Measurements from ENCODE around the gene DNAAF1. TPM values are rescaled to one million over a fixed set of nuclear protein-coding genes. Genes with fewer than 3 reads are reported as not detected.

The DNAAF1 gene
- total and polyA plus RNA-seq, 2 experiments from 2014 or later: 0.42 TPM

DNA sequence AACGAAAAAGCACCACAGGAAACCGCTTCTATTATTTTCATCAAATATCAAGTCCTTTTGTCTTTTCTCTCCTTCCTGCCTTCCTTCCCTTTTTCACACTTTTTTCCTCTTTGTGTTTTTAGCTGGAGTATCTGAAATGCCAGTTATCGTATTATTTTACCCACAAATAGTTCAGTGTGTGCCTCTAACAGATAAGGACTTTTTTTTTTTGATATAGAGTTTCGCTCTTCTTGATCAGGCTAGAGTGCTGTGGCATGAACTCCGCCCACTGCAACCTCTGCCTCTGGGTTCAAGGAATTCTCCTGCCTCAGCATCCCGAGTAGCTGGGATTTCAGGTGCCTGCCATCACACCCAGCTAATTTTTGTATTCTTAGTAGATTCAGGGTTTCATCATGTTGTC is 10.7 kb downstream of the DNAAF1 start:
- Histone ChIP-seq H4K20me1 (replicated peaks; ENCODE audit: insufficient read depth) (no peaks in the 10 kb centered on the region), H3K4me1 (ENCODE audit: insufficient read depth) (no peaks in the 10 kb centered on the region), H3K4me2 (no peak overlapping the region), H3K79me2 (replicated peaks; ENCODE audit: insufficient read depth) (no peaks in the 10 kb centered on the region), H3K27me3 (ENCODE audit: insufficient read depth) (no peaks in the 10 kb centered on the region), H2AFZ (no peak overlapping the region), H3K36me3 (ENCODE audit: insufficient read depth) (no peaks in the 10 kb centered on the region), H3F3A (replicated peaks; ENCODE audit: low read depth) (no peaks in the 10 kb centered on the region), H3K27ac (ENCODE audit: low read depth) (no peak overlapping the region), H3K9me2 (ENCODE audit: insufficient read depth) (no peaks in the 10 kb centered on the region), H3K4me3 (no peak overlapping the region)
- TF ChIP-seq, protein P1, sequence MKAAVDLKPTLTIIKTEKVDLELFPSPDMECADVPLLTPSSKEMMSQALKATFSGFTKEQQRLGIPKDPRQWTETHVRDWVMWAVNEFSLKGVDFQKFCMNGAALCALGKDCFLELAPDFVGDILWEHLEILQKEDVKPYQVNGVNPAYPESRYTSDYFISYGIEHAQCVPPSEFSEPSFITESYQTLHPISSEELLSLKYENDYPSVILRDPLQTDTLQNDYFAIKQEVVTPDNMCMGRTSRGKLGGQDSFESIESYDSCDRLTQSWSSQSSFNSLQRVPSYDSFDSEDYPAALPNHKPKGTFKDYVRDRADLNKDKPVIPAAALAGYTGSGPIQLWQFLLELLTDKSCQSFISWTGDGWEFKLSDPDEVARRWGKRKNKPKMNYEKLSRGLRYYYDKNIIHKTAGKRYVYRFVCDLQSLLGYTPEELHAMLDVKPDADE (IDR thresholded peaks at IDR 0.05): no peak
- TF ChIP-seq EZH2phosphoT487 (IDR thresholded peaks at IDR 0.05; ENCODE audit: unreplicated experiment) (no peak), EZH2 (IDR thresholded peaks at IDR 0.05; ENCODE audit: low read depth, unreplicated experiment) (no peak), STAT1 (IDR thresholded peaks at IDR 0.05; ENCODE audit: unreplicated experiment) (no peak), JUNB (IDR thresholded peaks at IDR 0.05; ENCODE audit: unreplicated experiment) (no peak), NANOG (IDR thresholded peaks at IDR 0.05; ENCODE audit: borderline replicate concordance) (no peak), ZNF114 (CRISPR knock-in tag; IDR thresholded peaks at IDR 0.05) (no peak), CREB1 (CRISPR knock-in tag; IDR thresholded peaks at IDR 0.05; ENCODE audit: low read depth) (no peak), ZNF331 (CRISPR knock-in tag; IDR thresholded peaks at IDR 0.05; ENCODE audit: low read depth) (no peak), POLR2AphosphoS5 (IDR thresholded peaks at IDR 0.05; ENCODE audit: low read depth) (no peak)
- TF ChIP-seq, protein P2, sequence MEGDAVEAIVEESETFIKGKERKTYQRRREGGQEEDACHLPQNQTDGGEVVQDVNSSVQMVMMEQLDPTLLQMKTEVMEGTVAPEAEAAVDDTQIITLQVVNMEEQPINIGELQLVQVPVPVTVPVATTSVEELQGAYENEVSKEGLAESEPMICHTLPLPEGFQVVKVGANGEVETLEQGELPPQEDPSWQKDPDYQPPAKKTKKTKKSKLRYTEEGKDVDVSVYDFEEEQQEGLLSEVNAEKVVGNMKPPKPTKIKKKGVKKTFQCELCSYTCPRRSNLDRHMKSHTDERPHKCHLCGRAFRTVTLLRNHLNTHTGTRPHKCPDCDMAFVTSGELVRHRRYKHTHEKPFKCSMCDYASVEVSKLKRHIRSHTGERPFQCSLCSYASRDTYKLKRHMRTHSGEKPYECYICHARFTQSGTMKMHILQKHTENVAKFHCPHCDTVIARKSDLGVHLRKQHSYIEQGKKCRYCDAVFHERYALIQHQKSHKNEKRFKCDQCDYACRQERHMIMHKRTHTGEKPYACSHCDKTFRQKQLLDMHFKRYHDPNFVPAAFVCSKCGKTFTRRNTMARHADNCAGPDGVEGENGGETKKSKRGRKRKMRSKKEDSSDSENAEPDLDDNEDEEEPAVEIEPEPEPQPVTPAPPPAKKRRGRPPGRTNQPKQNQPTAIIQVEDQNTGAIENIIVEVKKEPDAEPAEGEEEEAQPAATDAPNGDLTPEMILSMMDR (conservative IDR thresholded peaks at IDR 0.05; ENCODE audit: low read depth in 2 of 2): no peak
- TF ChIP-seq, protein P3, sequence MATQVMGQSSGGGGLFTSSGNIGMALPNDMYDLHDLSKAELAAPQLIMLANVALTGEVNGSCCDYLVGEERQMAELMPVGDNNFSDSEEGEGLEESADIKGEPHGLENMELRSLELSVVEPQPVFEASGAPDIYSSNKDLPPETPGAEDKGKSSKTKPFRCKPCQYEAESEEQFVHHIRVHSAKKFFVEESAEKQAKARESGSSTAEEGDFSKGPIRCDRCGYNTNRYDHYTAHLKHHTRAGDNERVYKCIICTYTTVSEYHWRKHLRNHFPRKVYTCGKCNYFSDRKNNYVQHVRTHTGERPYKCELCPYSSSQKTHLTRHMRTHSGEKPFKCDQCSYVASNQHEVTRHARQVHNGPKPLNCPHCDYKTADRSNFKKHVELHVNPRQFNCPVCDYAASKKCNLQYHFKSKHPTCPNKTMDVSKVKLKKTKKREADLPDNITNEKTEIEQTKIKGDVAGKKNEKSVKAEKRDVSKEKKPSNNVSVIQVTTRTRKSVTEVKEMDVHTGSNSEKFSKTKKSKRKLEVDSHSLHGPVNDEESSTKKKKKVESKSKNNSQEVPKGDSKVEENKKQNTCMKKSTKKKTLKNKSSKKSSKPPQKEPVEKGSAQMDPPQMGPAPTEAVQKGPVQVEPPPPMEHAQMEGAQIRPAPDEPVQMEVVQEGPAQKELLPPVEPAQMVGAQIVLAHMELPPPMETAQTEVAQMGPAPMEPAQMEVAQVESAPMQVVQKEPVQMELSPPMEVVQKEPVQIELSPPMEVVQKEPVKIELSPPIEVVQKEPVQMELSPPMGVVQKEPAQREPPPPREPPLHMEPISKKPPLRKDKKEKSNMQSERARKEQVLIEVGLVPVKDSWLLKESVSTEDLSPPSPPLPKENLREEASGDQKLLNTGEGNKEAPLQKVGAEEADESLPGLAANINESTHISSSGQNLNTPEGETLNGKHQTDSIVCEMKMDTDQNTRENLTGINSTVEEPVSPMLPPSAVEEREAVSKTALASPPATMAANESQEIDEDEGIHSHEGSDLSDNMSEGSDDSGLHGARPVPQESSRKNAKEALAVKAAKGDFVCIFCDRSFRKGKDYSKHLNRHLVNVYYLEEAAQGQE (IDR thresholded peaks at IDR 0.05; ENCODE audit: unreplicated experiment): no peak
- TF ChIP-seq, protein P4, sequence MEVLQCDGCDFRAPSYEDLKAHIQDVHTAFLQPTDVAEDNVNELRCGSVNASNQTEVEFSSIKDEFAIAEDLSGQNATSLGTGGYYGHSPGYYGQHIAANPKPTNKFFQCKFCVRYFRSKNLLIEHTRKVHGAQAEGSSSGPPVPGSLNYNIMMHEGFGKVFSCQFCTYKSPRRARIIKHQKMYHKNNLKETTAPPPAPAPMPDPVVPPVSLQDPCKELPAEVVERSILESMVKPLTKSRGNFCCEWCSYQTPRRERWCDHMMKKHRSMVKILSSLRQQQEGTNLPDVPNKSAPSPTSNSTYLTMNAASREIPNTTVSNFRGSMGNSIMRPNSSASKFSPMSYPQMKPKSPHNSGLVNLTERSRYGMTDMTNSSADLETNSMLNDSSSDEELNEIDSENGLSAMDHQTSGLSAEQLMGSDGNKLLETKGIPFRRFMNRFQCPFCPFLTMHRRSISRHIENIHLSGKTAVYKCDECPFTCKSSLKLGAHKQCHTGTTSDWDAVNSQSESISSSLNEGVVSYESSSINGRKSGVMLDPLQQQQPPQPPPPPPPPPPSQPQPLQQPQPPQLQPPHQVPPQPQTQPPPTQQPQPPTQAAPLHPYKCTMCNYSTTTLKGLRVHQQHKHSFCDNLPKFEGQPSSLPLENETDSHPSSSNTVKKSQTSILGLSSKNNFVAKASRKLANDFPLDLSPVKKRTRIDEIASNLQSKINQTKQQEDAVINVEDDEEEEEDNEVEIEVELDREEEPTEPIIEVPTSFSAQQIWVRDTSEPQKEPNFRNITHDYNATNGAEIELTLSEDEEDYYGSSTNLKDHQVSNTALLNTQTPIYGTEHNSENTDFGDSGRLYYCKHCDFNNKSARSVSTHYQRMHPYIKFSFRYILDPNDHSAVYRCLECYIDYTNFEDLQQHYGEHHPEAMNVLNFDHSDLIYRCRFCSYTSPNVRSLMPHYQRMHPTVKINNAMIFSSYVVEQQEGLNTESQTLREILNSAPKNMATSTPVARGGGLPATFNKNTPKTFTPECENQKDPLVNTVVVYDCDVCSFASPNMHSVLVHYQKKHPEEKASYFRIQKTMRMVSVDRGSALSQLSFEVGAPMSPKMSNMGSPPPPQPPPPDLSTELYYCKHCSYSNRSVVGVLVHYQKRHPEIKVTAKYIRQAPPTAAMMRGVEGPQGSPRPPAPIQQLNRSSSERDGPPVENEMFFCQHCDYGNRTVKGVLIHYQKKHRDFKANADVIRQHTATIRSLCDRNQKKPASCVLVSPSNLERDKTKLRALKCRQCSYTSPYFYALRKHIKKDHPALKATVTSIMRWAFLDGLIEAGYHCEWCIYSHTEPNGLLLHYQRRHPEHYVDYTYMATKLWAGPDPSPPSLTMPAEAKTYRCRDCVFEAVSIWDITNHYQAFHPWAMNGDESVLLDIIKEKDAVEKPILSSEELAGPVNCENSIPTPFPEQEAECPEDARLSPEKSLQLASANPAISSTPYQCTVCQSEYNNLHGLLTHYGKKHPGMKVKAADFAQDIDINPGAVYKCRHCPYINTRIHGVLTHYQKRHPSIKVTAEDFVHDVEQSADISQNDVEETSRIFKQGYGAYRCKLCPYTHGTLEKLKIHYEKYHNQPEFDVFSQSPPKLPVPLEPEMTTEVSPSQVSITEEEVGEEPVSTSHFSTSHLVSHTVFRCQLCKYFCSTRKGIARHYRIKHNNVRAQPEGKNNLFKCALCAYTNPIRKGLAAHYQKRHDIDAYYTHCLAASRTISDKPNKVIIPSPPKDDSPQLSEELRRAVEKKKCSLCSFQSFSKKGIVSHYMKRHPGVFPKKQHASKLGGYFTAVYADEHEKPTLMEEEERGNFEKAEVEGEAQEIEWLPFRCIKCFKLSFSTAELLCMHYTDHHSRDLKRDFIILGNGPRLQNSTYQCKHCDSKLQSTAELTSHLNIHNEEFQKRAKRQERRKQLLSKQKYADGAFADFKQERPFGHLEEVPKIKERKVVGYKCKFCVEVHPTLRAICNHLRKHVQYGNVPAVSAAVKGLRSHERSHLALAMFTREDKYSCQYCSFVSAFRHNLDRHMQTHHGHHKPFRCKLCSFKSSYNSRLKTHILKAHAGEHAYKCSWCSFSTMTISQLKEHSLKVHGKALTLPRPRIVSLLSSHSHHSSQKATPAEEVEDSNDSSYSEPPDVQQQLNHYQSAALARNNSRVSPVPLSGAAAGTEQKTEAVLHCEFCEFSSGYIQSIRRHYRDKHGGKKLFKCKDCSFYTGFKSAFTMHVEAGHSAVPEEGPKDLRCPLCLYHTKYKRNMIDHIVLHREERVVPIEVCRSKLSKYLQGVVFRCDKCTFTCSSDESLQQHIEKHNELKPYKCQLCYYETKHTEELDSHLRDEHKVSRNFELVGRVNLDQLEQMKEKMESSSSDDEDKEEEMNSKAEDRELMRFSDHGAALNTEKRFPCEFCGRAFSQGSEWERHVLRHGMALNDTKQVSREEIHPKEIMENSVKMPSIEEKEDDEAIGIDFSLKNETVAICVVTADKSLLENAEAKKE (CRISPR knock-in tag; IDR thresholded peaks at IDR 0.05): no peak
- Mint-ChIP-seq H3K4me3 (no peak overlapping the region), H3K9me3 (peaks cover 2% of the 10 kb centered on the region; the same call in 2 of the 3 replicates), H3K4me1 (no peaks in the 10 kb centered on the region), H3K27ac (no peak overlapping the region), H3K36me3 (ENCODE audit: low read depth) (no peaks in the 10 kb centered on the region), H3K27me3 (ENCODE audit: insufficient read depth, low read depth, poor library complexity) (peaks cover 8% of the 10 kb centered on the region)
- no peak for ATAC-seq
- DNase-seq (ENCODE audit: low spot score): no peak
